GM21360 (cell line): ENCODE data around the gene LRRC8D.

ENCODE experiments used
- ATAC-seq: cut with Tn5 transposase; IDR thresholded peaks from one replicate; pipeline ENCODE4 v1.9.1; 2021; ENCODE audit warnings: mild to moderate bottlenecking, moderate library complexity; ENCODE audit not compliant: unreplicated experiment

Gene LRRC8D

GRCh38 chr1:89890085-89890752, 69.4 kb downstream of the LRRC8D start:
- ATAC-seq: no peak

GRCh38 chr1:89892816-89893215, 72.0 kb downstream of the LRRC8D start:
- ATAC-seq: no peak

- ATAC-seq: no peak
Measured at GRCh38 chr1:89894210-89895201, 73.7 kb downstream of the LRRC8D start.

GRCh38 chr1:89896105-89896942, 75.5 kb downstream of the LRRC8D start:
- no peak for ATAC-seq

GRCh38 chr1:89897347-89898133, 76.7 kb downstream of the LRRC8D start:
- ATAC-seq: no peak

GRCh38 chr1:89898150-89898549, 77.3 kb downstream of the LRRC8D start:
- no peak for ATAC-seq

GRCh38 chr1:89898695-89899470, 78.1 kb downstream of the LRRC8D start:
- ATAC-seq: no peak

GRCh38 chr1:89900323-89900722, 79.5 kb downstream of the LRRC8D start:
- ATAC-seq: no peak

- no peak for ATAC-seq
Measured at GRCh38 chr1:89900791-89901708, 80.2 kb downstream of the LRRC8D start.

- ATAC-seq: no peak
Measured at GRCh38 chr1:89901957-89902669, 81.3 kb downstream of the LRRC8D start.

- no peak for ATAC-seq
Measured at GRCh38 chr1:89903550-89903949, 82.7 kb downstream of the LRRC8D start.

GRCh38 chr1:89904219-89904980, 83.6 kb downstream of the LRRC8D start:
- ATAC-seq: no peak

- no peak for ATAC-seq
Measured at GRCh38 chr1:89905395-89906058, 84.7 kb downstream of the LRRC8D start.

GRCh38 chr1:89906088-89906487, 85.3 kb downstream of the LRRC8D start:
- ATAC-seq: no peak

- no peak for ATAC-seq
Measured at GRCh38 chr1:89907727-89908212, 86.9 kb downstream of the LRRC8D start.

GRCh38 chr1:89908273-89908671, 87.4 kb downstream of the LRRC8D start:
- no peak for ATAC-seq
